Activated CD4-positive, alpha-beta T cell treated with anti-CD3 and anti-CD28 coated beads, Interleukin-2, amount 50 U/mL, for 16 hours (primary cell): ENCODE data around the gene TBC1D5.
"Not testable (repeated sequence)": the region's sequence is repeated elsewhere in the genome, so short reads cannot be mapped to it uniquely, and the experiment has no call there.

Source experiments
- DNase-seq: peaks from one replicate; pipeline ENCODE4 v3.0.0-alpha.2; 2020

Gene TBC1D5

GRCh38 chr3:17639765-17640164, 102.7 kb downstream of the TBC1D5 start:
- no peak for DNase-seq

DNA sequence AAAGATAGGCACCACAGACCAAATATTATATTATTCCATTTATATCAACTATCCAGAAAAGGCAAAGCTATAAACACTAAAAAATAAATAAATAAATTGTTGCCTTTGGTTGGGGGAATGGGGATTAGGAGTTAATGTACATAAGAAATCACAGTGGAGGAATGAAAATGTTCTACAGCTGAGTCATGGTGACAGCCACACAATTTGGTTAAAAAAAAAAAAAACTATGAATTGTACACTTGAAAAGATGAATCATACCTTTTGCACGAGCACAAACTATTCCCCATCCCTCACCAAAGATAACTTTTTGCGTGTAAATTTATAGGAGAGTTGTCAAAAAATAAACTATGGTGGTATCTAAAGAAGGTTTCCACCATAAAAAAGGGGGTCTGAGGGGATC, 103.2 kb downstream of the TBC1D5 start:
- no peak for DNase-seq

DNA sequence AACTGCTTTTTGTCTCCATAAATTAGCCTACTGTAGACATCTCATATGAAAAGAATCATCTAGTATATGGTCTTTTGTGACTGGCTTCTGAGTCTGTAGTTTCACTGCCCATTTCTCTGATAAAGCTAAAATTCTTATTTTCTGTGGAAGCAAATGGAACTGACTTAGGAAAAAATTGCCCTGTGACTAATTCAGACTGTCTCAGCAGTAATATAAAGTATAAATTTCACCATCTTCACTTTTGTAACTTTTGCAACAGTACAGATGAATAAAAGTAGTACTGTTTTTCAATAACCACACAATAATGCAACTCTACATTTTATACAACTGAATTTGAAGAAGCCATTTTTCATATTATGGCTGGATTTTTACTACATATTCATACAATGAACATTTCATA, 104.1 kb downstream of the TBC1D5 start:
- no peak for DNase-seq

GRCh38 chr3:17635675-17636074, 106.8 kb downstream of the TBC1D5 start:
- not testable (repeated sequence) for DNase-seq

GRCh38 chr3:17634964-17635363, 107.5 kb downstream of the TBC1D5 start:
- DNase-seq, result no peak

GRCh38 chr3:17634201-17634600, 108.2 kb downstream of the TBC1D5 start:
- DNase-seq, result no peak

- peak; percentile 48 for DNase-seq
These were observed 109.9 kb downstream of the TBC1D5 start for GRCh38 chr3:17632401-17633100.

DNA sequence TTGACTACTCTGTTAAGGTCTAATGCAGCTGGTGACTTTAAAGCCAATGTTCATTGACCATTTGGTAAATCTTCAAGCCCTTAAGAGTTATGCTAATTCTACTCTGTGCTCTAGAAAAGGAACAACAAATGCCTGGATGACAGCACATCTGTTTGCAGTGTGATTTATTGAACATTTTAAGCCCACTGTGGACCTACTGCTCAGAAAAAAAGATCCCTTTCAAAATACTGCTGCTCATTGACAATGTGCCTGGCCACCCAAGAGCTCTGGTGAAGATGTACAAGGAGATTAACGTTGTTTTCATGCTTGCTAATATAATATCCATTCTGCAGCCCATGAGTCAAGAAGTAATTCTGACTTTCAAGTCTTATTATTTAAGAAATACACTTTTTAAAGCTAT, 110.8 kb downstream of the TBC1D5 start:
- no peak for DNase-seq

DNA sequence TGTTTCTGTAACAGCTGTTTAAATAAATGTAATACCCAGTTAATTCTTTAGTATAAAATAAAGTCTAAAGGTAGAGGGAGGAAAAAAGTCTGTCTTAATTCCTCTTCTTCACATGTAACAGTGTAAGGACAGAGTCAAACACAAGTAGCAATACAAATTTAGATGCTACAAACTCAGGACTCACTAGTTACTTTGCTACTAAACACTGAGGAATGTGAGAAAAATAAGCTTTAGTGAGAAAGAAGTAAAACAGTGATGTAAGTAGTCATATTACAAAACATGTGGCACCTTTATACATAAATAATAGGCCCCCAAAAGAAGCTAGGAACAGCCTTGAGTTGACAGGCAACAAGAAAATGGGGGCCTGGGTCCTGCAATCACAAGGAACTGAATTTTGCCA, 113.0 kb downstream of the TBC1D5 start:
- no peak for DNase-seq

GRCh38 chr3:17626395-17626794, 116.0 kb downstream of the TBC1D5 start:
- no peak for DNase-seq

DNA sequence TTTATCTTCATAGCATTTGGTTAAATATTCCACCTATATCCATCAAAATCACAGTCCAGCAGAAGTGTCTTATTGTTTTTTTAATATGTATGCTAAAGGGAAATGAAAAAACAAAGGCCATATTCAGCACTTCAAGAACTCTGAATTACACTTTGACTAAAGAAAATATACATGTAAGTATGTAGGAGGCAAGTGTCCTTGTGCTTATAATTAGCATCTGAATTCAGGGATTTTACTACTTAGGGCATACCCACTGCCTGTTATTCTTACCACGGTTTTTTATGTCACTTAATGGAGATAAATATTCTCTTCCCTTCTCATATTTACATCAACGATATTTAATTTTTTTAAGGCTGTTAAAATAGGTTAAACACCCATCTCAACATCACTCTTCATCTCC, 117.3 kb downstream of the TBC1D5 start:
- no peak for DNase-seq

DNA sequence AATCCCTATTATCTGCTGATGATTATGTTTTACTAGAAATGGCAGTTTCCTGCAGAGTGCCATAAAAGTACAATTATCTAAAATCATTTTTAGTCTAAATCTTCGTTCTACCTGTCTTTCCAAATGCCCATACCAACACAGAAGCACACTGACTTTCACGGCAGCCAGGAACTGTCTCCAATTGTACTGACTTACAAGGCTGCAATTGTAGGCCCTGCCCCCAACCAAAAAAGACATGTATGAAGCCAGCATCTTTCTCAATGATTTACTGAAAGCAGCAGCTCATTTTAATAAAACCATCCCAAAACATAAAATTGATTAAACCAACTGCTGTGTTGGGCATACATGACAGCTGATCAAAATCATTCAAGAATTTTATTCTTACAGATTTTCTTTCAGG, 119.0 kb downstream of the TBC1D5 start:
- DNase-seq, result no peak

DNA sequence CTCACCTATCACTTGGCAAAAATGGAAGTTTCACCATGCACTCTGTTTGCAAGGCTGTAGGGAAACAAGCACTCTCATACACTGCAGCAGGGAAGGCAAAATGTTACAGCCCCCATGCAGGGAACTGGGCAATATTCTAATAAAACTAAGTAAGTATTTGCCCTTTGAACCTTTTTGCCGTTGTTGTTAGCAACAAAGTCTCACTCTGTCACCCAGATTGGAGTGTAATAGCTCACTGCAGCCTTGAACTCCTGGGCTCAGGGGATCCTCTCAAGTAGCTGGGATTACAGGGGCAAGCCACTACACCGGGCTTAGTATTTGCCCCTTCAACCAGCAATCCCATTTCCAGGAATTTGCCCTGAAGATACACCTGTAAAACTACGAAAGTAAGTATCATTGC, 122.5 kb downstream of the TBC1D5 start:
- DNase-seq, result no peak

GRCh38 chr3:17613017-17613416, 129.4 kb downstream of the TBC1D5 start:
- not testable (repeated sequence) for DNase-seq

GRCh38 chr3:17607905-17608304, 134.5 kb downstream of the TBC1D5 start:
- no peak for DNase-seq

DNA sequence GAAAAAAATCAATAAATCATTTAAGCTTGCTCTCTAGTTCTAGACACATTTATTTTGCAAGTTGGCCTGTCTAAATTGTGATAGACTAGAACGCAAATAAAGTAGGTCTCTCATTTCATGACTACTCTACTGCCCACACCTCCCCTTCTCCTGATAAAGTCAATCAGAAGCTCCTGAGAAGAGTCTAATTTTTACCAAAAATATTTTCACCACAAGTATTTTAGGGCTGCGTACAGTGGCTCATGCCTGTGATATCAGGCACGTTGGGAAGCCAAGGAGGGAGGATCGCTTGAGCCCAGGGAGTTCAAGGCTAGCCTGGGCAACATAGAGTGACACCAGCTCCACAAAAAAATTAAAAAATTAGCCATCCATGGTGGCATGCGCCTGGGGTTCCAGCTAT, 136.5 kb downstream of the TBC1D5 start:
- DNase-seq, result no peak

GRCh38 chr3:17605032-17605431, 137.4 kb downstream of the TBC1D5 start:
- DNase-seq, result peak; percentile 29

DNA sequence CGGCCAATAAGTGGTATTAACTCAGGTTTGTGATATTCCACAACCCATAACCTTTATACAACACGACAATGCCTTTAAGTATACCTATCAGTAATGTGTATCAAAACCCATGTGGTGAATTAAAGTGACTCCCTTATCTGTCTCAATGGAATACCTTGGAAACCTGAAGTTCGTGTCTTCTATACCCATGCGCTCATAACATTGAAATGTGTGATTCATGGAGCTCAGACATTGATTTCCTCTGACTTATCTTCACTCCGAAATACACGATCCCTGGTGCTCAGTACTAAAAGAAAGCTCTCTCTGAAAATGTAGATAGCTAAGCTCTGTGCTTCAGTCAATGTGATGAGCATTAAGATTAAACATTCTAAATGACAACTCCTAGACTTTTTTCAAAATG, 140.3 kb downstream of the TBC1D5 start:
- no peak for DNase-seq

- DNase-seq, result no peak
These were observed 149.5 kb downstream of the TBC1D5 start for GRCh38 chr3:17592956-17593355.

DNA sequence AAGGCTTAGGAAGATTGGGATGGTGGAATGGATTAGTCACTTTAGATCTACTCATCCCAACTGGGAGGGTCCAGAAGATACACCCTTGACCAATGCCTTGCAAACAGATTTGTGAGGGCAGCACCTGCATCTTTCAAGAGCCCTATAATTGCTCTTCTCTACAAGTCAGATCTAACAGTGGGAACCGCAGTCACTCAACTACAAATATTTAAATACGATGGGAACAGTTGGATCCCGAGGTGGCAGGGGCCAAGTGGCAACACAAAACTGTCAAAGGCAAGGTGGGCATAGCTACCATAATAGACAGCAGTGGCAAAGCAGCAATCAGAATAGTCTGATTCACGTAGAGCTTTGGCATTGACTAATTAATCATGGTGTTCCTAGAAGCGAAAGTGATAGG, 152.0 kb downstream of the TBC1D5 start:
- no peak for DNase-seq

DNA sequence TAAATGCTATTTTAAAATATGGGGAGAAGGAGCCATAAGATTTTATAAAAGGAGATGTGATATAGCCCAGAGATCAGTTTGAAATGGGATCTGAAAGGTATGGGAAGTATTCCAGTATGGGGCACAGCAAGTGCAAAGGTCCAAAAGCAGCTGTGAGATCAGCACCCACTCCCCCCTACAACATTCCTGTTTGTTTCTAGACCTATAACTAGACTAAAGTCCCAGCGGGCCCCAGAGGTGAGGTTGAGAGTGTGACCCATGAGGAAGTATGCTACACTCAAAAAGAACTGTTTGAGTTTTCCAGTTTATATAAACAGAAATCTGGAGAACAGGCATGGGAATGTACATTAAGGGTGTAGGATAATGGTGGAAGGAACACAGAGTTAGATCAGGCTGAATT, 152.5 kb downstream of the TBC1D5 start:
- no peak for DNase-seq

GRCh38 chr3:17588422-17588821, 154.0 kb downstream of the TBC1D5 start:
- no peak for DNase-seq

GRCh38 chr3:17585394-17586325, 156.8 kb downstream of the TBC1D5 start:
- no peak for DNase-seq

DNA sequence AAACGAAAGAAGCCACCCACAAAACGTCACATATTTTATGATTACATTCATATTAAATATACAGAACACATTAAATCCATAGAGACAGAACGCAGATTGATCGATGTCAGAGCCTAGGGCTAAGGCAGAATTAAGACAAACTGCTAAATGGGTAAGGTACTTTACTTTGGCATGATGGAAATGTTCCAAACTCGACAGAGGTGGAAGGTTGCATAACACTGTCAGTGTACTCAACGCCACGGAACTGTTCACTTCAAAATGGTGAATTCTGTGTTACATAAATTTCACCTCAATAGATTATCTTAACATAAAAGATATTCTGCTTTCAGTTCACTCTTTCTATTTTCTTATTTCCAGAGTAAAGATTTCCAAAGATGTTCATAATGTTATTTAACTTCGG, 158.4 kb downstream of the TBC1D5 start:
- DNase-seq, result no peak
